Breast epithelium (tissue), 3 donors: Measurements from ENCODE around the gene CD300E.

ENCODE experiments used
- CTCF ChIP-seq, 3 donors: fragments of 450-650 bp; IDR thresholded peaks; one replicate each; pipeline ENCODE4 v1.5.1; 2016 to 2017; ENCODE audit warnings: antibody characterized with exemption in 3 of 3, mild to moderate bottlenecking in 3 of 3, moderate library complexity in 3 of 3
- POLR2A ChIP-seq: fragments of 450-650 bp; IDR thresholded peaks from one replicate; pipeline ENCODE4 v1.6.1; 2016; ENCODE audit warnings: antibody characterized with exemption, mild to moderate bottlenecking, moderate library complexity
- POLR2AphosphoS5 ChIP-seq, 3 donors: sonication (generic); formaldehyde crosslinking; IDR thresholded peaks; one replicate each; pipeline ENCODE4 v1.6.1; 2017; ENCODE audit warnings: antibody characterized with exemption in 3 of 3

- no peak for TF ChIP-seq CTCF (IDR thresholded peaks at IDR 0.05)
- no peak for TF ChIP-seq POLR2A
- TF ChIP-seq POLR2AphosphoS5 (IDR thresholded peaks at IDR 0.05): no peak
Observed at GRCh38 chr17:74566132-74566753, 57.3 kb downstream of the CD300E start.
